HG03460 (cell line): ENCODE results near the gene SEMA6D.

Experiments used
- ATAC-seq: cut with Tn5 transposase; IDR thresholded peaks from one replicate; pipeline ENCODE4 v1.9.1; 2021; ENCODE audit not compliant: unreplicated experiment

The SEMA6D gene

GRCh38 chr15:47743385-47743784 lies 26.1 kb downstream of the SEMA6D start:
- ATAC-seq: no peak

- ATAC-seq: no peak
Observed at GRCh38 chr15:47743886-47744285, 26.6 kb downstream of the SEMA6D start.

- no peak for ATAC-seq
Observed at GRCh38 chr15:47744496-47744895, 27.2 kb downstream of the SEMA6D start.

GRCh38 chr15:47744973-47745372 lies 27.7 kb downstream of the SEMA6D start:
- no peak for ATAC-seq

- no peak for ATAC-seq
Observed at GRCh38 chr15:47746516-47746915, 29.2 kb downstream of the SEMA6D start.

- no peak for ATAC-seq
Observed at GRCh38 chr15:47750030-47750739, 32.9 kb downstream of the SEMA6D start.

- ATAC-seq: no peak
Observed at GRCh38 chr15:47750740-47751262, 33.5 kb downstream of the SEMA6D start.

GRCh38 chr15:47753591-47753990 lies 36.3 kb downstream of the SEMA6D start:
- no peak for ATAC-seq

GRCh38 chr15:47754312-47754711 lies 37.0 kb downstream of the SEMA6D start:
- ATAC-seq: no peak

GRCh38 chr15:47755941-47756340 lies 38.6 kb downstream of the SEMA6D start:
- ATAC-seq: no peak

- ATAC-seq: no peak
Observed at GRCh38 chr15:47756872-47757271, 39.6 kb downstream of the SEMA6D start.

GRCh38 chr15:47757331-47757730 lies 40.0 kb downstream of the SEMA6D start:
- ATAC-seq: no peak

- ATAC-seq: no peak
Observed at GRCh38 chr15:47762621-47763020, 45.3 kb downstream of the SEMA6D start.

GRCh38 chr15:47764666-47765065 lies 47.4 kb downstream of the SEMA6D start:
- ATAC-seq: no peak

GRCh38 chr15:47766406-47766805 lies 49.1 kb downstream of the SEMA6D start:
- no peak for ATAC-seq

GRCh38 chr15:47767035-47767434 lies 49.7 kb downstream of the SEMA6D start:
- no peak for ATAC-seq

GRCh38 chr15:47768735-47769134 lies 51.4 kb downstream of the SEMA6D start:
- ATAC-seq: no peak

- no peak for ATAC-seq
Observed at GRCh38 chr15:47769166-47769565, 51.9 kb downstream of the SEMA6D start.

GRCh38 chr15:47773143-47773542 lies 55.8 kb downstream of the SEMA6D start:
- no peak for ATAC-seq

- no peak for ATAC-seq
Observed at GRCh38 chr15:47778263-47778770, 61.0 kb downstream of the SEMA6D start.

GRCh38 chr15:47780971-47781370 lies 63.7 kb downstream of the SEMA6D start:
- no peak for ATAC-seq

- ATAC-seq: no peak
Observed at GRCh38 chr15:47781527-47781926, 64.2 kb downstream of the SEMA6D start.

- ATAC-seq: no peak
Observed at GRCh38 chr15:47784820-47785219, 67.5 kb downstream of the SEMA6D start.
